ENCODE measurements around the gene PSMD13.
A peak's percentile ranks its signal among the peaks of the same experiment; 100 is the strongest.
"Not testable (repeated sequence)": the region's sequence is repeated elsewhere in the genome, so short reads cannot be mapped to it uniquely, and the experiment has no call there.

PSMD13 gene

DNA sequence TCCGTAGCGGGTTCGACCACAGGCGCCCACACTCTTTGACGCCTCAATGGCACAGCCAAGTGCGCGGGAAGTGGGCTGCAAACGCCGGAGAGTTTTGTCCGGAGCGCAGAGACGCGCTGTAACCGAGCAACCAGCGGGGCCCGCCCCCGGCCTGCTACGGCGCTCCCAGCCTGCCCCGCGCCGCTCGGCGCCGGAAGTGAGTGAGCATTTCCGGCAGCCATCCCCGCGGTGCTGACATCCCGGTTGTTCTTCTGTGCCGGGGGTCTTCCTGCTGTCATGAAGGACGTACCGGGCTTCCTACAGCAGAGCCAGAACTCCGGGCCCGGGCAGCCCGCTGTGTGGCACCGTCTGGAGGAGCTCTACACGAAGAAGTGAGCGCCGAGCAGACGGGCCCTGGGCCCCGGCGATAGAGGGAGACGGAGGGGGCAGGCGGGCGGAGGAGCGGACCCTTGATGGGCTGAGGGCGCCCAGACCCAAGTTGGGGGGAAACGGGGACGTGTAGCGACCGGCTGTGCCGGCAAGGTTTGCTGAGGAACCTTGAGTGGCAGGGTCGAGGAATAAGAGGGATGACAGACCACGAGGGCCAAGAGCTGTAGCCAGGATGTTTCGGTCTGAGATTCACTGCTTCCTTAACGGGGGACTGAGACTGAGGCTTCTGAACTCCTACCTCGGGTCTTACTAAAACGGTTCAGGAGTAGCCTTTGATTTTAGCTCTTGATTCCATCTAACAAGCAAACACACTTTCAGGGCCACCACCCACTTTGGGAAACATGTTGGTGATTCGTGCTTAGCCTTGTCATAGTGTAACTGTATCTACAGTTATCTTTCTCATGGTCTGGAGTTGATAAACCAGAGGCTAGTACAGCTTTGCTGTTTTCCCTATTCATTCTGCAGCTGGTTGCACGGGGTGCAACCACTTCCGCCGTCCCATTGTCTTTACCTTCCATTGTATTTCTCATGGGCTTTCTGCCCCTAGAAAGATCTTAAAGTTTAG lies at the start of gene PSMD13:
Gene PSMD13 (plus strand): TSS at position 203 of the 994 bp plus-strand sequence. CDS start 74 bp downstream, at position 277.
- peak; percentile 91 to 95 for DNase-seq

DNA sequence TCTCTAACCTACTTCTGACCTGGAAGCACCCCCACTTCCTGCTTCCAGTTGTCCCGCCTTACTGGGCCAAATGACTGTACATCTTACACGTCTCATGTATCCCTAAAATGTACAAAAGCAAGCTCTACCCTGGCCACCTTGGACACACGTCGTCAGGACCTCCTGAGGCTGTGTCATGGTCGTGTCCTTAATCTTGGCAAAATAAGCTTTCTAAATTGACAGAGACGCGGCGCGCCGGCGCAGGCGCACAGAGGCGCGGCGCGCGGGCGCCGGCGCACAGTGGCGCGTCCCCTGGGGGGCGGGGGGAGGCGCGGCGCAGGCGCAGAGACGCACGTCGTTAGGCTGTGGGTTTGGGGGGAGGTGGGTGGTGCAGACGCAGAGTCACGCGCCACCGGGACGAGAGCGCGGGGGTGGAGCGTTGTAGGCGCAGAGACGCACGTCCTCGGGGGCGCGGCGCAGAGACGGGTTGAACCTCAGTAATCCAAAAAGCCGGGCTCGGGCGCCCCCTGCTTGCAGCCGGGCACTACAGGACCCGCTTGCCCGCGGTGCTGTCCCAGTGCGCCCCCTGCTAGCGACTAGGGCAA lies 47.5 kb upstream of the PSMD13 start:
- not testable (repeated sequence) for DNase-seq

DNA sequence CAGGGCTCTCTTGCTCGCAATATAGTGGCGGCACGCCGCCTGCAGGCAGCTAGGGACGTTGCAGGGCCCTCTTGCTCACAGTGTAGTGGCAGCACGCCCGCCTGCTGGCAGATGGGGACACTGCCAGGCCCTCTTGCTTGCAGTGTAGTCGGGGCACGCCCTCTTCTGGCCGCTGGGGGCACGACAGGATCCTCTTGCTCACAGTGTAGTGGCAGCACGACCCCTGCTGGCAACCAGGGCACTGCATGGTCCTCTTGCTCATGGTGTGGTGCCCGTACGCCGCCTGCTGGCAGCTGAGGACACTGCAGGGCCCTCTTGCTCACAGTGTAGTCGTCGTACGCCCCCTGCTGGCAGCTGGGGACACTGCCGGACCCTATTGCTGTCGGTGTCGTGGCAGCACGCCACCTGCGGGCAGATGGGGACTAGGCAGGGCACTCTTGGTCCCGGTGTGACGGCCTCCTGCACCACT lies 46.9 kb upstream of the PSMD13 start:
- DNase-seq, result peak; percentile 61 to 73

DNA sequence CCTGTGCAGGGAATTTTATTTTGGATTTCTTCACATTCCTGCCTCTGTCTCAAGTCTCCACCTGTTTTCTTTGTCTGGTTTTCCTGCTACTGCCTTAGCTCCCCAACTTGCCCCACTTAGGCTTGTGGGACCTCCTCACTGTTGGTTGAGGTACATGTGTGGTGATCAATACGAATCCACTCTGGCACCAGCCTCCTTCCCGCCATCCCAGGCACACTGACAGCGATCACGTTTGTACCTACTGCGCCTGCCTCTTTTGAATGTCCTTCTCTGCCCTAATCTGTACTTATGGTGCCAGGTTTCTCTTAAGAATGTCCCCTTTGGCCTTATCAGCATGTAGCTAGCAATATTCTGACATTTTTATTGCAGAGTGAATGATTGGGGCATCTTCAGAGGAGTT lies 46.2 kb upstream of the PSMD13 start:
- not testable (repeated sequence) for DNase-seq

DNA sequence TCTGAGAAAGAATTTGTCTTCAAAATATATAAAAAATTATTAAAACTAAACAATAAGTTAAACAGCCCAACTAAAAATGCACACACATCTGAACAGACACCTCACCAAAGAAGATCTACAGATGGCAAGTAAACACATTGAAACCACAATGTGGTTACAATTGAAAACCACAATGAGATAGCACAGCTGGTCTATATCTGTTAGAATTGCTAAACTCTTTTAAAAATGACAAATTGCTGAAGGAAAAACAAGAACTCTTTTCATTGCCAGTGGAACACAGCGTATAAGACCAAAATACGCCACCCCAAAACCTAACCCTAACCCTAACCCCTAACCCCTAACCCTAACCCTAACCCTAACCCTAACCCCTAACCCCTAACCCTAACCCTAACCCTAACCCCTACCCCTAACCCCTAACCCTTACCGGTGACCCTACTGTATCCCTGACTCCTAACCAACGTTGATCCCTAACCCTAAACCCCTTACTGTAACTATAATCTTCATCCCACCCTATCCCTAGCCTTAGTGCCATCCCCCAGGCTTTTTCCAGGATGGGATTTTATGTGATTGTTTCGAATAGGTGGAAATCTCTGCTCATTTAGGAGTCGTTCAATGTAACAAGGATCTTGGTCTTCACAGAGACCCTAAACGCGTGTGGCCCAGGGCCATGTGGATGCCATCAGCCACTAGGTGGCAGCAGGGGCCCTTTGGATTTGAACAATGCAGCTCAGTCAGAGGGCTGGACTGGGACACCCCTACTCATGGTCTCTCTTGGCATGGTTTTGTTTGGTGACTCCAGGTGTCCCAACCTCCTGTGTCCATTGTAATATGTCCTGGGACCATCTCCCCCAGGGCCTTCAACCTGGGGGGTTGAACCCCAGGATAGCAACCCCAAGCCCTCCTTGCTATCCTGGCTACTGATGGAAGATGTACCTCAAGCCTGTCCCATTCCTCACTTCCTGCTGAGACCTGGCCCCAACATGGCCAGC lies 45.0 kb upstream of the PSMD13 start:
- peak; percentile 82 to 85 for DNase-seq

DNA sequence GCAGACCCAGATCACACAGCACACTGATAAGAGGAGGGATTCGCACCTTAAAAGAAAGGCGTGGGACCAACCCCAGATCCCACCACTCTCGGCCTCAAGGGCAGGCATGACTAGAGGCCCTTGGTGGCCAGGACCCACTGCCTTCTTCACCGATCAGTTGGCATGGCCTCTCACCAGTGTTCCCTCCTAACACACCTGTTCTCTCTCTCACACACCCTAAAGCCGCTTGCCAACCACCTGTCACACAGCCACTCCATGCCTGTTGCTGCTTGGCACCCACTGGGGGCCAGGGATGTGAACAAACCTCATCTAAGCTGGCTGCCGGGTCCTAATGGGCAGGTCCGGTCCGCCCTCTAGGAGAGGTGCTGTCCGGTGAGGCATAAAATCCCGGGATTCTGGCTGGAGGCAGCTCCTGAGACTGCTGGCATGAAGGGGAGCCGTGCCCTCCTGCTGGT lies 44.1 kb upstream of the PSMD13 start, which contains the start of gene SCGB1C1:
Gene SCGB1C1 (plus strand): TSS at position 405 of the 455 bp plus-strand sequence. CDS start 22 bp downstream, at position 427.
- DNase-seq, result not testable (repeated sequence)

DNA sequence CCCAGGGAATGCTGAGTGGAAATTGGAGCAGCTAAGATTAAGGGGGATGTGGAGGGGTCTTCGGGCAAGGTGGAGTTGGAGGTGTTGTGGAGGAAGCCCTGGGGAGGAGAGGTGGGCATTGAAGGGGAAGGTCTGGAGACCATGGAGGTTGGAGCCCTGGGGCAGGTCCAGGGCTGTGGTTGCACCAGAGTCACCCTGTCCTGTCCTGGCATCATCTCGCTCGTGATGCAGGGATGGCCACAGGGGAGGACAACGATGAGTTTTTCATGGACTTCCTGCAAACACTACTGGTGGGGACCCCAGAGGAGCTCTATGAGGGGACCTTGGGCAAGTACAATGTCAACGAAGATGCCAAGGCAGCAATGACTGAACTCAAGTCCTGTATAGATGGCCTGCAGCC lies 43.3 kb upstream of the PSMD13 start:
- peak in 1 of 2 experiments; percentile 16 for DNase-seq

DNA sequence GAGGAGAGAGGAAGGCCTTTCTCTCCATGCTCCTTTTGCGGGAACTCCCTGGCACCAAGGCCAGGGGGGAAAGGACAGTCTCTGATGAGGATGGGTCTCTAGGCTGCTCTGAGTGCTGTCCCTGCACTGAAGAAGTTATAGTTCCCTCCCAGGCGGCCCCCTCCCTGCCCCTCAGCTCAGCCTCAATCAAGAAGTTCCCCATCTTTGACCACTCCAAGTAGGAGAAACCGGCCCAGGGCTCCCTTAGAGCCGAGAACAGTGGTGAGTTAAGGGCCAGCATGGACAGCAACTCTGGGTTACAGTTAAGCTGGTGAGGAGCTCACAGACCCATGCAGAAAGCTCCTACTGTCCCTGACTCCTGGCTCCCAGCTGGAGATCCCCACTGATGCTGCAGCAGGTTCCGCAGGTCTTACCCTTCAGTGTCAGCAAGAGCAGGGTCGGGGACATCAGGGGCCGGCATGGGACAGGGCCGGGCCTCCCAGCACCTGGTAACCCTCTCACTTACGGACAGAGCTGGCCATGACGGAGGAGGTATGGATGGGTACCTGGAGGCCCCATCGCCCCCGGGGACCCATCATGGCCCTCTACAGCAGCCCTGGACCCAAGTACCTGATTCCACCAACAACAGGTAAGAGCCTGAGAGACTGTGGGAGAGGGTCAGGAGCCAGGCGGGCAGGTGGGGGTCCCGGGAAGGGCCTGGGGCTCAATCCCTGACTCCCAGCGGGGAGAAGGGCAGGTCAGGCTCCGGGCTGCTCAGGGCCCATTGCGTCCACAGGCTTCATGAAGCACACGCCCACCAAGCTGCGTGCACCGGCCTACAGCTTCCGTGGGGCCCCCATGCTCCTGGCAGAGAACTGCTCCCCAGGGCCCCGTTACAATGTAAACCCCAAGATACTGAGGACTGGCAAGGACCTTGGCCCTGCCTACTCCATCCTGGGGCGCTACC lies 39.7 kb upstream of the PSMD13 start:
- peak in 1 of 2 experiments; percentile 15 for DNase-seq

DNA sequence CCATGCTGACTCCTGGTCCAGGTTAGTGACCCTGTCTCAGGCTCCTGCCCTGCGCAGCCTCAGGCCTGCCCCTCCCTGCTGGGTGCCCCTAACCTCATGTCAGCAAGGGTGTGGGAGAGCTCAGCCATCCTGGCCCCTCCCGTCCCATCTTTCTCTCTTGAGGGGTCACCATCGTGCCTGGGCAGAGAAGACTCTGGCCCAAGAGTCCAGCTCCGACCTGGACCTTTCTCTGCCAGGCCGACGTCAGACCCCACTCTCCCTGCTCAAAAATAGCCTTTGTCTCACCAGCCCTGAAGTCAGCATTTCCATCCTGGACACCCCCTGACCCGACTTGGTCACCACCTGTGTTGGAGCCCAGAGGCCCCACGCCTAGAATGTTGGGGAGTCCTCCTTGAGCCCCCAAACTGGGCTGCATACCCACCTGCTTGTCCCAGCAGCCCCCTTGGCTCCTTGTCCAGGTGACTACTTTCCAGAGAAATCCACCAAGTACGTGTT lies 39.0 kb upstream of the PSMD13 start:
- no peak for DNase-seq

DNA sequence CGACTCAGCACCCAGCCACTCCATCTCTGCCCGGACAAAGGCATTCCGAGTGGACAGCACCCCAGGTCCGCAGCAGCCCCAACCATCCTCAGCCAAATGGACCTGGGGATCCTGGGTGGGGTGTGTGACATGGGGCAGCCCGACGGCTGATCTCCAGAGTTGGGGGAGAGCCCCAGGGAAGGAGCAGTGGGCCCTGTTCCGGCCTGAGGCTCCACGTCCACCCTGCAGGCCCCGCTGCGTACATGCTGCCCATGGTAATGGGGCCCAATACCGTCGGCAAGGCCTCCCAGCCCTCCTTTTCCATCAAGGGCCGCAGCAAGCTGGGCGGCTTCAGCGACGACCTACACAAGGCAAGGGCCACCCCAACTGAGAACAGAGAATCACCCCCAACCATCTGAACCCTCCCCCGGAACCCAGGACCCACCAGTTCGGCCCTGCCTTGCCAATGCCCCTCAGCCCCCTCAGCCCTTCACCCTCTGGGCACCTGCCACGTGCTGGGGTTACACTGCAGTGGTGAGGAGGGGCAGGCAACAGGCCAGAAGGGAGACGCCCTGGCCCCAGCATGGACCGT lies 38.5 kb upstream of the PSMD13 start:
- DNase-seq, result no peak

DNA sequence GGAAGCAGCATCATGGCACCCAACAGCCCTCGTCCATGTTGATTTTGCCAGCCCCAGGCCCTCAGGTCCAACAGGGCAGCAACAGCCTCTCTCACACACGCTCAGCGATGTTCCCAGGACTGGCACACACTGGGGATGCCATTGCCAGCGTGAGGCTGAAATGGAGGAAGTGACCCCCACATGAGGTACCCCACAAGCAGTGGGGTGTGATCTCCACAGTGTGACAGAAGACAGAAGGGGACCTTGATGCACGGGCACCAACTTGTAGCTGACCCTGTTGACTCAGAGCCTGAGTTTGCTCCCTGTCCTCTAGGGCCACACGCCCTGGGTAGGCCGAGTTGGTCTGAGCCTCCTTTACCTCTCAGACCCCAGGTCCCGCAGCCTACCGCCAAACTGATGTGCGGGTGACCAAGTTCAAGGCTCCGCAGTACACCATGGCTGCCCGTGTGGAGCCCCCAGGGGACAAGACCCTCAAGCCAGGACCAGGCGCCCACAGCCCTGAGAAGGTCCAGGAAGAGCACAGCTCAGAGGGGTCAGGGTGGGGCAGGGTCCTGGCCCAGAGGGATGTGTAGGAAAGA lies 37.7 kb upstream of the PSMD13 start:
- no peak for DNase-seq

DNA sequence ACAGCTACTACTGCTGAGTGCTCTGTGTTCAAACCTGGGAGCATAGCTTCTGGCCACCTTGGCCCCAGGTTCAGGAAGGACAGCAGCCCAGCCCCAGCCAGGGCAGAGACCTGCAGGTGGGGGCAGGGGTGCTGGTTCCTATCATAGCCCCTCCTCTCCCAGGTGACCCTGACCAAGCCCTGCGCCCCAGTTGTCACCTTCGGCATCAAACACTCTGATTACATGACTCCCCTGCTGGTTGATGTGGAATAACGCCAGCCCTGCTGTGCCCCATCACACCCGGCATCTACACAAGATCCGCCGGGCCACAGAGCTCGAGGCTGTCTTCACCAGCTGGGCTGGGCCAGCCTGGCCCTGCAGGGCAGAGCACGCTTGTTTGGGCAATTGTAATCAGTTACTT lies 37.0 kb upstream of the PSMD13 start:
- peak in 1 of 2 experiments; percentile 15 for DNase-seq

DNA sequence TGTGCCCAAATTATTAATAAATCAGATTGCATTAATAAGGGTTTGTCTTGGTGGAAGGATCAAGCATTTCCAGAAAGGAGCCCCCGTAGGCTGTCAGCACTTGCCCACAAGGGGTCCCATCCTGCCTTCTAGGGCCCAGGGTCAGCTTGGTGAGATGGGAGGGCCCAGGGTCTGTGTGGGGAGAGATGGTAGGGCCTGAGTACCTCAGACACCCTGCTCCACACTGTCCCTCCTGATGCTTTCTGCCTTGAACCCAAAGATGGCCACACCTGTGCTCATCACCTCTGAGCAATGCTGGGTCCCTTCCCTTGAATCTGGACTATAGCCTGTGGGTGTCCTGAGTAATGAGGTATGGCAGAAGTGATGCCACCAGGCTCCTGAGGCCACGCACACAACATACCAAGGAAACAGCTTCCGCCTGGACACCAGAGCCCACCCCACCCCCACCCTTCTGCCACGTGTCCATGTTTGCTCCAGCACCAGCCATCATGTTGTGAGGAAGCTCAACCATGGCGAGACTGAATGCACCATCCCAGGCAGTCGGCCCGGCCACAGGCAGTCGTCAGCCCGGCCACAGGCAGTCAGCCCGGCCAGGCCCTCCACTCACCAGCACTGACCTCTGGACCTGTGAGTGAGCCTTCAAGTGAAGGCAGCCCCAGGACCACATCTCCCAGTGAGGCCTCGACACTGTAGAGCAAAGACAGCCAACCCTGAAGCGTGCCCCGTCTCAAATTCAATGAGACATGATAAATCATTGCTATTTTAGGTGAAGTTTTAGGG lies 36.4 kb upstream of the PSMD13 start:
- peak in 1 of 2 experiments; percentile 17 for DNase-seq

DNA sequence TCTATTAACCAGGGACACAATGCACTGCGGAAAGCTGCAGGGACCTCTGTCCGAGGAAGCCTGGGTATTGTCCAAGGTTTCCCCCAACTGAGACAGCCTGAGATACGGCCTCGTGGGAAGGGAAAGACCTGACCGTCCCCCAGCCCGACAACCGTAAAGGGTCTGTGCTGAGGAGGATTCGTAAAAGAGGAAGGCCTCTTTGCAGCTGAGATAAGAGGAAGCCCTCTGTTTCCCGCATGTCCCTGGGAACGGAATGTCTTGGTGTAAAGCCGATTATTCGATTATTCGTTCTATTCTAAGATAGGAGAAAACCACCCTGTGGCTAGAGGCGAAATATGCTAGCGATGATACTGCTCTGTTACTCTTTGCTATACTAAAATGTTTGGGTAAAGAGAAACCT lies 34.8 kb upstream of the PSMD13 start:
- peak in 1 of 2 experiments; percentile 21 for DNase-seq

DNA sequence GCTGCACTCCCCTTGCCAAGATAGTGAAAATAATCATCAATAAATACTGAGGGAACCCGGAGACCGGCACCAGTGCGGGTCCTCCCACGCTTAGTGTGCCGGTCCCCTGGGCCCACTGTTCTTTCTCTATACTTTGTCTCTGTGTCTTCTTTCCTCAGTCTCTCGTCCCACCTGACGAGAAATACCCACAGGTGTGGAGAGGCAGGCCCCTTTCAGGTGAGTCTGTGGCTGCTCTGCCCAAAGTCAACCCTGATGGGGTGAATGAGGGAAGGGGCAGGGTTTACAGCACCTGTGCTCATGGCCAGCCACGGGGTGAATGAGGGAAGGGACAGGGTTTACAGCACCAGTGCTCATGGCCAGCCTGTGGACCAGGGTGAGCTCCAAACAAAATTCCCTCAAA lies 34.3 kb upstream of the PSMD13 start:
- peak in 1 of 2 experiments; percentile 24 for DNase-seq

DNA sequence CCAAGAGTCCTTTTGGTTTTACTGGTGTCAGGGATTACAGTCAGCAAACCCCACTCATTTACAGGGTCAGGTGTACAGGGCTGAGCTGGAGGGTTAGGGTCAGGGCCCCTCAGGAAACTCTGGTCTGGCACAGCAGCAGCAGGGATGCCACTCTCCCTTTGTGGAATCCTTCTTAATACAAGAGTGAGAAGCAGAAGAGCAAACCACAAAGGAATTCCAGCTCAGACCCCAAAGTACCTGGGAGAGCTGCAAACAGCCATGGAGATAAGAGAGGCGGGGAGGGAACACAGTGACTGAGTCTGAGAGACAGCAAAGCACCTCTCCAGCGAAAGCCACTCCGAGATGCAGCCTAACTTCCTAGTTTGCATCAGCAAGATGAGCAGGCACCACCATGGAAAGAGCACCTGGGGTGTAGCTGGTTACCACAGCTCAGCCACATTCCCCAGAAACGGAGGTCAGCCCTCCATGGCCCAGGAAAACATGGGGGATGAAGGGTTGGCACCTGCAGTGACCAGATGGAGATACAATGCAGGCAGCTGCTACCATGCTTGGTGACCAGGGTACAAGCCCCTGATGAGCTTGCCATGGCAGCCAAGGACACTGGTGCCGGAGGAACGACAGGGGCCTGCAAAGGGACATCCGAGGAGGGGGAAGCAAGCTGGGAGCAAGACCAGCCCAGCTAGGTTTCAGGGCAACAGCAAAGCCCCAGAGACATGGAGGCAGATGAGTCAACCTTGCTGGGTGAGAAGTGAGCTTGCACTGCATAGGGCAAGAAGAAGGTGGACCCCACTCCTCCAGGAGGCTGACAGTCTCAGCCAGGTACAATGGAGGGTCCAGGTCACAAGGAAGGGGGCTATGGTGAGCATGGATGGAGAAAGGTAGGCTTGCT lies 33.5 kb upstream of the PSMD13 start:
- peak in 1 of 2 experiments; percentile 19 for DNase-seq

DNA sequence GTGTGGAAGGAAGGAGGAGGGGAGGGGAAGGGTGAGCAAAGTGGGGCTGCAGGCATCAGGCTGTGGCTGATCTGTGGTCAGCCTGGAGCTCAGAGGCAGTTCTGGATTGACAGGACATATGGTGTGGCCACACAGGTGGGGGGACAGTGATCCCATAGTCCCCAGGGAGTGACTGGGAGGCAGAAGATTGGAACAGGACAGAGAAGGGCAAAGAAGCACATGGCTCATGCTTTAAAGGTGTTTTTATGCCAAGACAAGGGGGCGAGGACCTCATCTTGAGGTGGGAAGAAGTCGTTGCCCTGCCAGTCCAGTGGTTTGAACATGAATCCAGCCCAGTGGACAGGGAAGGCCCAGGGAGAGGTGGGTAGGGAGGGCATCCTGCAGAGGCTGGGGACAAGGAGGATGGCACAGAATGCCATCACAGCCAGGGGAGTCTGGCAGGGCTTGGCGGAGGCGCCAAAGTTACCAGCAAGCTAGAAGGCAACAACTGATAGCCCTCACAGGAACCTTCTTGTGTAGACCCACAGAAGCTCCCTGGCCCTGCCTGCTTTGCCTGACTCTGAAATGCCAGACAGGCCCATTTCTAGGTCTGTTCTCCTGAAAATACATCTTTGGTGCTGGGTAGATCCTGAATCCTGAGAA lies 32.7 kb upstream of the PSMD13 start:
- peak in 1 of 2 experiments; percentile 16 for DNase-seq
